ENCODE data around the gene C16orf96. TPM values are rescaled to one million over a fixed set of nuclear protein-coding genes. Genes with fewer than 3 reads are reported as not detected.

The C16orf96 gene
- total RNA-seq, 4 donors from 2014 or later, result 1.1 TPM; not detected in 3

- no peak for TF ChIP-seq CTCF (IDR thresholded peaks at IDR 0.05; ENCODE audit: low read depth)
Observed at GRCh38 chr16:4511441-4512082, 44.6 kb upstream of the C16orf96 start.

GRCh38 chr16:4512473-4512872 lies 43.7 kb upstream of the C16orf96 start:
- TF ChIP-seq CTCF (IDR thresholded peaks at IDR 0.05; ENCODE audit: low read depth), result no peak

- TF ChIP-seq CTCF (IDR thresholded peaks at IDR 0.05; ENCODE audit: low read depth), result no peak
Observed at GRCh38 chr16:4513086-4513860, 42.9 kb upstream of the C16orf96 start.

GRCh38 chr16:4513881-4514280 lies 42.3 kb upstream of the C16orf96 start:
- no peak for TF ChIP-seq CTCF (IDR thresholded peaks at IDR 0.05; ENCODE audit: low read depth)

GRCh38 chr16:4514606-4515005 lies 41.5 kb upstream of the C16orf96 start:
- no peak for TF ChIP-seq CTCF (IDR thresholded peaks at IDR 0.05; ENCODE audit: low read depth)

- TF ChIP-seq CTCF (IDR thresholded peaks at IDR 0.05; ENCODE audit: low read depth), result no peak
Observed at GRCh38 chr16:4515611-4516233, 40.4 kb upstream of the C16orf96 start.
